Fibroblast of villous mesenchyme (primary cell): ENCODE results near the gene DHRS2. TPM values are rescaled to one million over a fixed set of nuclear protein-coding genes. Genes with fewer than 3 reads are reported as not detected.

Experiments used
- DNase-seq: peaks from one replicate; pipeline ENCODE4 v3.0.0-alpha.2; 2010; ENCODE audit warnings: low read depth
- H3K4me3 ChIP-seq: 2 replicates; pipeline ENCODE4 v1.5.1; 2011; ENCODE audit warnings: low read depth, mild to moderate bottlenecking, low read length
- CTCF ChIP-seq: IDR thresholded peaks from 2 replicates; pipeline ENCODE4 v1.5.1; 2012; ENCODE audit warnings: low read depth, mild to moderate bottlenecking, low read length; ENCODE audit not compliant: insufficient read depth
- total RNA-seq: library from RNA; depleted of rRNA; stranded (reverse); fragments of >200 nt; gene quantifications from 2 replicates; pipeline ENCODE4 v1.2.3, GENCODE V29; 2012

Gene DHRS2
- total RNA-seq, 1 donor, result 0.43 TPM

- H3K4me3 ChIP-seq, result no peak overlapping the region
- DNase-seq, result no peak
- no peak for TF ChIP-seq CTCF
These were observed 23.4 kb upstream of the DHRS2 start for GRCh38 chr14:23612802-23613201.

GRCh38 chr14:23613242-23614070 is 22.7 kb upstream of the DHRS2 start:
- no peak for TF ChIP-seq CTCF
- DNase-seq, result no peak
- no peak overlapping the region for H3K4me3 ChIP-seq

- H3K4me3 ChIP-seq, result no peak overlapping the region
- no peak for DNase-seq
- no peak for TF ChIP-seq CTCF
These were observed 21.8 kb upstream of the DHRS2 start for GRCh38 chr14:23614395-23614828.

- no peak for TF ChIP-seq CTCF
- H3K4me3 ChIP-seq, result no peak overlapping the region
- no peak for DNase-seq
These were observed 20.3 kb upstream of the DHRS2 start for GRCh38 chr14:23615856-23616255.

GRCh38 chr14:23617539-23617938 is 18.6 kb upstream of the DHRS2 start:
- no peak for DNase-seq
- no peak for TF ChIP-seq CTCF
- no peak overlapping the region for H3K4me3 ChIP-seq

- TF ChIP-seq CTCF, result no peak
- no peak overlapping the region for H3K4me3 ChIP-seq
- no peak for DNase-seq
These were observed 17.7 kb upstream of the DHRS2 start for GRCh38 chr14:23618415-23618988.

GRCh38 chr14:23620177-23620702 is 15.9 kb upstream of the DHRS2 start:
- no peak overlapping the region for H3K4me3 ChIP-seq
- TF ChIP-seq CTCF, result no peak
- no peak for DNase-seq
